ENCODE measurements around the gene FAM120B.

The FAM120B gene

GRCh38 chr6:170266061-170266825 is 40.3 kb upstream of the FAM120B start:
- Histone ChIP-seq H3K9me3 (replicated peaks; ENCODE audit: low read length) (no peaks in the 10 kb centered on the region), H3K27me3 (ENCODE audit: control insufficient read depth, insufficient read depth, low read length) (peaks cover 10% of the 10 kb centered on the region), H3K9ac (ENCODE audit: low read depth, low read length) (no peak overlapping the region), H3K36me3 (ENCODE audit: insufficient read depth, low read length) (no peaks in the 10 kb centered on the region), H3K4me1 (ENCODE audit: control insufficient read depth, insufficient read depth, low read length) (peaks cover 24% of the 10 kb centered on the region), H3K4me2 (ENCODE audit: low read length) (peak overlapping the region; percentile 68), H3K4me3 (ENCODE audit: low read length) (peak overlapping the region; percentile 56)

GRCh38 chr6:170267688-170268087 is 38.9 kb upstream of the FAM120B start:
- H3K9me3 ChIP-seq (replicated peaks; ENCODE audit: low read length): no peaks in the 10 kb centered on the region
- no peak overlapping the region for H3K9ac ChIP-seq (ENCODE audit: low read depth, low read length)
- H3K27me3 ChIP-seq (ENCODE audit: control insufficient read depth, insufficient read depth, low read length): peaks cover 12% of the 10 kb centered on the region
- no peak overlapping the region for H3K4me2 ChIP-seq (ENCODE audit: low read length)
- H3K4me1 ChIP-seq (ENCODE audit: control insufficient read depth, insufficient read depth, low read length): peaks cover 24% of the 10 kb centered on the region
- H3K36me3 ChIP-seq (ENCODE audit: insufficient read depth, low read length): no peaks in the 10 kb centered on the region
- no peak overlapping the region for H3K4me3 ChIP-seq (ENCODE audit: low read length)

DNA sequence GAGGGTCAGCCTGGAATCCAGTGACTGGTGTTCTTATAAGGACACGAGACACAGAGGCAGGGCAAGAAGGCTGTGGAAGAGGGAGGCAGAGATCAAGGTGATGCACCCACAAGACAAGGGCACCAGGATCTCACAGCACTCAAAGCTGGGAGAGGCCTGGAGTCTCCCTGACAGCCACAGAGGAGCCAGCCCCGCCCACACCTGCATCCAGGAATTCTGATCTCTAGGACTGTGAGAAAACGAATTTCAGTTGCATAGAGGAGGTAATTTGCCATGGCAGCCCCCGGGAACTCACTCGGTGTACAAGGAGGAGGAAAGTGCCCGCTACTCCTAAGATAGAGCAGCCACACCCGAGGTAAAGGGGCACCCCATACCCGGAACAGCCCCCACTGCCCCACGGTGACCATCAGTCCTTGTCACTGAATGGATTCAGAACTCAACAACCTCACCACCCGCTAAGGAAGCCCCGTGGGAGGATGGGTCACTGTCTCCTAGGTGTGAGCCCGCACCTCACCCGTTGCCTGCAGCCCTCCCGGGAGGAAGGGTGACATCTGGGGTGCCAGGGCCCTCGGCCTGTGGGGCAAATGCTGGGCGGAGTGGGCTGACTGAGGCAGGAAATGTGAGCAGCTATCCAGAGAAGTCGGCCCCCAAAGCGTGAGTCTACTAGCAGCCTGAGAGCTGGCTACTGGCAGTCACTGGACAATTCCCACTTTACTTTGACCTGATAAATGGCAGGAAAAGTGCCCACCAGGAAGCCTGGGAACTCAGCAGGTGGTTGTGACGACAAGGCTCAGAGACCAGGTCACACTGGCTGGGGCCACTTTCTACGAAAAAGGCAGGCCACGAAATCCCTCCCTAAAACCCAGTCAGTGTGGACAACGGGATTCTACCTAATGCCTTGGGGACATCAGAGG is 38.1 kb upstream of the FAM120B start:
- Histone ChIP-seq H3K4me3 (ENCODE audit: low read length) (no peak overlapping the region), H3K36me3 (ENCODE audit: insufficient read depth, low read length) (no peaks in the 10 kb centered on the region), H3K4me1 (ENCODE audit: control insufficient read depth, insufficient read depth, low read length) (peaks cover 24% of the 10 kb centered on the region), H3K9ac (ENCODE audit: low read depth, low read length) (no peak overlapping the region), H3K9me3 (replicated peaks; ENCODE audit: low read length) (no peaks in the 10 kb centered on the region), H3K4me2 (ENCODE audit: low read length) (no peak overlapping the region), H3K27me3 (ENCODE audit: control insufficient read depth, insufficient read depth, low read length) (peaks cover 8% of the 10 kb centered on the region)

DNA sequence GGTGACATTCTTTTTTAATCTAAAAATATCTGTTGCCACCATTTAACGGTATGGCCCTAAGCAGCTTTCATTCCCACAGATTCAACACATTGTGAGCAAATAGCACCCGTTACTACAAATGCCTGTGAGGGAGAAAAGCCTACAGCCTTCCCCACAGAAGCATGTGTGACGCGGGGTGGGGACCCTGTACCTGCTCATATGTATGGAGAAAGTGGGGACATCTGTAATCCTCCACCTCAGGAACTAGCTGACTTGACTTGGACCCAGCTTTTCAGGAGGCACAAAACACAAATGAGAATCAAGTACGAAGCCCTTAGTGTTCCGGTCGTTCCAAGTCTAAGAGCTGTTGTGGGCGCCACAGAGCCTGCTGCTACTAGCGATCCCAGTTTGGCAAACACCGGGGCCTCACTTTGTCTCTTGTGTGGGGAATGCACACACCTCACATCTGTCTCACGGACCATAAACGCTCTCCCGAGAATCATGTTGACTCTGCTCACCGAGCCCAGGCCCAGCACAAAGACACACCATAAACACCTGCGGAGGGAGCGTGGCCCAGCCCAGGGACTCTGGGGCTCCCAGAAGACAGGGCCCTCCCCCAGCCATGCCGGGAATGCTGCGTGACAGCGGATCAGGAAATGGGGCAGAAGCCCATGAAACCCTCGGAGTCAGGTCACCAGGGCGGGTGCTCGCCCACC is 37.3 kb upstream of the FAM120B start:
- H3K36me3 ChIP-seq (ENCODE audit: insufficient read depth, low read length): no peaks in the 10 kb centered on the region
- no peak overlapping the region for H3K9ac ChIP-seq (ENCODE audit: low read depth, low read length)
- H3K9me3 ChIP-seq (replicated peaks; ENCODE audit: low read length): no peaks in the 10 kb centered on the region
- peaks cover 13% of the 10 kb centered on the region for H3K27me3 ChIP-seq (ENCODE audit: control insufficient read depth, insufficient read depth, low read length)
- peak overlapping the region; percentile 17 for H3K4me2 ChIP-seq (ENCODE audit: low read length)
- no peak overlapping the region for H3K4me3 ChIP-seq (ENCODE audit: low read length)
- H3K4me1 ChIP-seq (ENCODE audit: control insufficient read depth, insufficient read depth, low read length): peaks cover 24% of the 10 kb centered on the region

DNA sequence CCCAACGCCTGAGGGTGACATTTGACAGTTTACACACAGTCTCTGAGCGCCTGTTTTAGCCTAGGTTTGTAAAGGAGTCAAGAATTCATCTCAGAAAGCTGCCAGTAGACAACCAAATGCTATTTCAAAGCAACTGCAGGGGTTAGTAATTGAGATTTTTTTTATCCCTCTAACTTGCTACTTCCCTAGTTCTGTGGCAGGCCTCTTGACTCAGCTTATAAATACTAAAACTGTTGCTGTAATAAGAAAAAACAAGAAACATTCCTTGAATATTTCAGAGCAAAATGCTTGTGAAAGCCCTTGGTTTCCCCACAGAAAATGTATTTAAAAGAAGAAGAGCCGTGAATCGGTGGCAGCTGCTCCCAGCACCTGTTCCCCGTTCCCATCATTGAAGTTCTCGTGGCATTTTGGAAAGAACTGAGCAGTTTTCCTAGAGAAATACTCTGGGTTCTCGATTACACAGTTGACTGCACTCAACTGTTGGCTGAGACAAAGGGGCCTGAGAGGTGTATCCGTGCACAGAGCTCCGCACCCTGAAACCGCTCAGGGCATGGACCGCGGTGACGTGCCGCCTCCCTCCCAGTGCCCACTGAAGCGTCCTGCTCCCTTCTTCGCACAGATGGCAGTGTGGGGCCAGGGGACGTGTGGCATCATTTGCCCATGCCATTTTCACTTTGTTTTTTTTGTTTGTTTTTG is 36.6 kb upstream of the FAM120B start:
- Histone ChIP-seq H3K9me3 (replicated peaks; ENCODE audit: low read length) (no peaks in the 10 kb centered on the region), H3K4me3 (ENCODE audit: low read length) (no peak overlapping the region)

GRCh38 chr6:170270984-170271593 is 35.5 kb upstream of the FAM120B start:
- Histone ChIP-seq H3K4me1 (ENCODE audit: control insufficient read depth, insufficient read depth, low read length) (peaks cover 16% of the 10 kb centered on the region), H3K27me3 (ENCODE audit: control insufficient read depth, insufficient read depth, low read length) (peaks cover 24% of the 10 kb centered on the region), H3K4me2 (ENCODE audit: low read length) (no peak overlapping the region), H3K9me3 (replicated peaks; ENCODE audit: low read length) (no peaks in the 10 kb centered on the region), H3K9ac (ENCODE audit: low read depth, low read length) (no peak overlapping the region), H3K36me3 (ENCODE audit: insufficient read depth, low read length) (no peaks in the 10 kb centered on the region), H3K4me3 (ENCODE audit: low read length) (no peak overlapping the region)

More for the DNA sequence above, 36.6 kb upstream of the FAM120B start:
- Histone ChIP-seq H3K4me2 (ENCODE audit: low read length) (peak overlapping the region; percentile 24), H3K9ac (ENCODE audit: low read depth, low read length) (no peak overlapping the region), H3K27me3 (ENCODE audit: control insufficient read depth, insufficient read depth, low read length) (peaks cover 16% of the 10 kb centered on the region), H3K36me3 (ENCODE audit: insufficient read depth, low read length) (no peaks in the 10 kb centered on the region), H3K4me1 (ENCODE audit: control insufficient read depth, insufficient read depth, low read length) (peaks cover 24% of the 10 kb centered on the region)

- Histone ChIP-seq H3K4me2 (ENCODE audit: low read length) (no peak overlapping the region), H3K27me3 (ENCODE audit: control insufficient read depth, insufficient read depth, low read length) (peaks cover 24% of the 10 kb centered on the region), H3K9ac (ENCODE audit: low read depth, low read length) (no peak overlapping the region), H3K4me1 (ENCODE audit: control insufficient read depth, insufficient read depth, low read length) (peaks cover 18% of the 10 kb centered on the region), H3K9me3 (replicated peaks; ENCODE audit: low read length) (no peaks in the 10 kb centered on the region), H3K4me3 (ENCODE audit: low read length) (no peak overlapping the region), H3K36me3 (ENCODE audit: insufficient read depth, low read length) (no peaks in the 10 kb centered on the region)
Observed at GRCh38 chr6:170271771-170272314, 34.7 kb upstream of the FAM120B start.

DNA sequence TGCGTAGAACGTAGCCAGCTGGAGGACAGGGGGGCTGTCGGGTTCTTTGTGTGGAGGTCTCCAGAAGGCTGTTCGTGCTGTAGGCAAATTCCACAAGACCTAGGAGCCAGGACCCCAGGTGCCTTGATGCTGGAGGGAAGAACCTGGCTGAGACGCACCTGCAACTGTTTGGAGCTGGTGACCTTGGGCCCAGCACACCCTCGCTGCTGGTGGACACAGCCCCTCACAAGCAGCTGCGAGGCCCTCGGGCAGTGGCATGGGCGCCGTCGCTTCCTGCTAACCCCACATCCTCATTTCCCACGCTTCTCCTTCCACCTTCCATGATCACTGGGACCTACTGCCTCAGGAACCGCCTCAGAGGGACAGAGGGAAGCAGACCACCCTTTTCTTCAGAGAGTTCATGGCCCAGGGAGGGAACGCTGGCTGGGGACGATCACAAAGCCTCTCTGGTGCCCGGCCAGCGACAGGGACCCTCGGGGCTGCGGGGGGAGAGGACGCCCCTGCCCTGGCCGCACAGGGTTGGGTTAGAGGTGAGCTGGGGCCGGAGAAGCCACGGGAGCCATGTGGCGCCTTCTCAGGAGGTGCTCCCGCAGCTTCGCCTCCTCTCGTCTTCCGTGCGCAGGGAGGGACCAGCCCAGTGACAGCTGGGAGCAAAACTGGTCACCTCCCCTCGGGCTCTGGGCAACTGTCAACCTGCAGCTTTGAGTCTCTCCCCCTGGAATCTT is 34.1 kb upstream of the FAM120B start:
- H3K4me1 ChIP-seq (ENCODE audit: control insufficient read depth, insufficient read depth, low read length): peaks cover 20% of the 10 kb centered on the region
- no peaks in the 10 kb centered on the region for H3K36me3 ChIP-seq (ENCODE audit: insufficient read depth, low read length)
- H3K27me3 ChIP-seq (ENCODE audit: control insufficient read depth, insufficient read depth, low read length): peaks cover 24% of the 10 kb centered on the region
- no peaks in the 10 kb centered on the region for H3K9me3 ChIP-seq (replicated peaks; ENCODE audit: low read length)
- no peak overlapping the region for H3K4me3 ChIP-seq (ENCODE audit: low read length)
- no peak overlapping the region for H3K4me2 ChIP-seq (ENCODE audit: low read length)
- H3K9ac ChIP-seq (ENCODE audit: low read depth, low read length): no peak overlapping the region

DNA sequence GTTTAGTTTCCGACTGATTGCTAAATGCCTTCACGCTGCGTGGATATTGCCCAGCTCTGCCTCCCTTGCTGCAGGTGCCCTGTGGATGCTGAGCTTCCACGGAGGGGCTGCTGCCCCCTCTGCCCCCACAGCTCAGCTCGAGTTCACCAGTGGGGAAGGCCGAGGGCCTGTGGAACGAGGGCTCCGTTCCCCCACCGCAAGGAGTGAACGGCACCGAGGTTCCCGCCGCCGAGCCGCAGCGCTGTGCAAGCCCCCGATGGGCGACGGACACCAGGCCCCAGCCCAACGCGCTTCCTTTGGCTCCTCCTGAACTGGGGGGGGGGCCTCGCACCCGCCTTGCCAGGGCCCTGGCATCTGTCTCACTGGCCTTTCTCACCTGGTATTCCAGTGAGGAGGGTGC is 33.4 kb upstream of the FAM120B start:
- Histone ChIP-seq H3K36me3 (ENCODE audit: insufficient read depth, low read length) (no peaks in the 10 kb centered on the region), H3K4me1 (ENCODE audit: control insufficient read depth, insufficient read depth, low read length) (peaks cover 20% of the 10 kb centered on the region), H3K9me3 (replicated peaks; ENCODE audit: low read length) (no peaks in the 10 kb centered on the region), H3K9ac (ENCODE audit: low read depth, low read length) (no peak overlapping the region), H3K4me2 (ENCODE audit: low read length) (no peak overlapping the region), H3K27me3 (ENCODE audit: control insufficient read depth, insufficient read depth, low read length) (peaks cover 24% of the 10 kb centered on the region), H3K4me3 (ENCODE audit: low read length) (no peak overlapping the region)

DNA sequence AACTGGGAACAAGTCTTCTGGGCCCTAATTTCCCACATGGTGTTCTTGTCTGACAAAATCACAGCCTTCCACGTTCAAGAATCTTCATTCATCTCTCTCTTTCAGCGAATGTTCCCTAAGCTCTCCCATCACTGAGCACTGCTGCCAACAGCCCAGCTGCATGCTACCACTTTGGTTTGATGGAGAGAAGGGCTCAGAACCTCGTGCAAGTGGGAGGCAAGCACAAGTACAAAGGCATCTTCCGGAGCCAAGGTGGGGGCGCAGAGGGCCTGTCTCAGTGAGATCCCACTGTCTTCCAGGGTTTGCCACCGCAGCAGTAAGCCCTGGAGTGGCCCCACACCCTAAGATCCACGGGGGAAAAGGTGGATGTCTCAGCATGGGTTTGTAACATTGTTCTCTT is 32.9 kb upstream of the FAM120B start:
- Histone ChIP-seq H3K9me3 (replicated peaks; ENCODE audit: low read length) (no peaks in the 10 kb centered on the region), H3K4me3 (ENCODE audit: low read length) (no peak overlapping the region), H3K36me3 (ENCODE audit: insufficient read depth, low read length) (no peaks in the 10 kb centered on the region), H3K27me3 (ENCODE audit: control insufficient read depth, insufficient read depth, low read length) (peaks cover 24% of the 10 kb centered on the region), H3K9ac (ENCODE audit: low read depth, low read length) (no peak overlapping the region), H3K4me2 (ENCODE audit: low read length) (no peak overlapping the region), H3K4me1 (ENCODE audit: control insufficient read depth, insufficient read depth, low read length) (peaks cover 20% of the 10 kb centered on the region)
